ELF-1 (cell line): Measurements from ENCODE around the gene TLR2.
A peak's percentile ranks its signal among the peaks of the same experiment; 100 is the strongest.

ENCODE experiments used
- DNase-seq: peaks from one replicate; pipeline ENCODE4 v3.0.0-alpha.2; 2016; ENCODE audit warnings: low read depth, low spot score

TLR2 gene

DNA sequence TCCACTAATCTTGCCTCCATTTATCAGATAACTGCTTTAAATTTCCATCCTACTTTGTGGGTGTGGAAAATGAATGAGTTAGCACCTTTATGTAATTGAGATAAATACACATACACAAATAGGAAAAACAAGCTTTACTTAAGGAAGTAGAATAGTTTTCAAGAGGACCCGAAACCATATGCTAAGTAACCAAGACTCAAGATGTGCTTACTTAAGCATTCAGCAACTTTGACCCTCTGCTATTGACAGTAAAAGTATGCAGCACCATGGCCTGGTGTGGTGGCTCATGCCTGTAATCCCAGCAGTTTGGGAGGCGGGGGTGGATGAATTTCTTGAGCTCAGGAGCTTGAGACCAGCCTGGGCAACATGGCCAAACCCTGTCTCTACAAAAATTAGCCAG lies 45.8 kb downstream of the TLR2 start:
- no peak for DNase-seq

DNA sequence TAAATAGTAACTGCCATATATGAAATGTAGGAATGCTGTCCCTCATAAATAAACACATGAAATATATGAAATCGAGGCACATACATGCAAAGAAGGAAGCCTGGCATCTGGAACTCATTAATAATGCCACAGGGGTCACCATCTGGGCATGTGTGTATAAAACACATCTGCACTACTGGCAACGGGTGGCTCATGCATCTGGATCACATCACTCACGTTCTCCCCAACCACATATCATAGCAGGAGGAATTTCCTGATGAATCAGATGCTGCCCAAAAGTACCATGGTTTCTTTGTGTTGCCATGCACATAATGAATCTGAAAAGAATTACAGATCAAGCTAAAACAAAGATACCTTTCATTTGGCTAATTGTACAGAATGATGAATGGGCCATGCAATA lies 47.2 kb downstream of the TLR2 start:
- no peak for DNase-seq

DNA sequence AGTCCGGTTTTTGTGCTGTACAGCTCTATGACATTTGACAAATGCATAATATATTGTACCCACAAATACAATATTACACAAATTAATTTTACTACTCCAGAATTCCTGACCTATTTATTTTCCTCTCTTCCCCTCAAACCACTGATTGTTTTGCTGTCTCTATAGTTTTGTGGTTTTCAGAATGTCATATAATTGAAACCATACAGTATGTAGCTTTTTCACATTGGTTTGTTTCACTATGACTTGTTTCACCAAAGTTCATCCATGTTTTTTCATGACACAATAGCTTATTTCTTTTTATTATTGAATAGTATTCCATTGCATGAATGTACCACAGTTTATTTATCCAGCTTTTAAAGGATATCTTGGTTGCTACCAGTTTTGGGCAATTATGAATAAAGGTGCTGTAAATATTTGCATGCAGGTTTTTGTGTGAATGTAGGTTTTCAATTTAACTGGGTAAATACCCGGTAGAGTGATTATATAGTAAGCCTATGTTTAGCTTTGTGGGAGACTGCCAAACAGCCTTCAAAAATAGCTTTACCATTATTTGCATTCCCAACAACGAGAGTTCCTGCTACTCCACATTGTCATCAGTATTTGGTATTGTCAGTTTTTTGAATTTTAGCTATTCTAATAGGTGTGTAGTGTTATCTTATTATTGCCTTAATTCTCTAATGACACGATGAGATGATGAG lies 49.8 kb downstream of the TLR2 start:
- DNase-seq: no peak

DNA sequence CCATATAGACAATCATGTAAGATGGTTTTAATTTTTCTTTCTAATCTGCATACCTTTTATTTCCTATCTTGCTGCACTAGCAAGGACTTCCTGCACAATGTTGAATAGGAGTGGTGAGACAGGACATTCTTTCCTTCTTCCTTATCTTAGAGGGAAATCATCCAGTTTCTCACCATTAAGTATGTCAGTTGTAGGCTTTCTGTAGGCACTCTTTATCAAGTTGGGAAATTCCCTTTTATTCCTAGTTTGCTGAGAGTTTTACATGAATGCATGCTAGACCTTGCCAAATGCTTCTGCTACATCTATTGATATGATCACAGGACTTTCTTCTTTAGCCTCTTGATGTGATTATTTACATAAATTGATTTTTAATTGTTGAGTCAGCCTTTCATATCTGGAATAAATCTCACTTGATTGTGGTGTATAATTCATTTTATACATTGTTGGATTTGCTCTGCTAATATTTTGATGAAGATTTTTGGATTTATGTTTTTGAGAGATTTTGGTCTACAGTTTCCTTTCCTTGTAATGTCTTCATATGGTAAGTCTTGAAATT lies 51.9 kb downstream of the TLR2 start:
- no peak for DNase-seq

DNA sequence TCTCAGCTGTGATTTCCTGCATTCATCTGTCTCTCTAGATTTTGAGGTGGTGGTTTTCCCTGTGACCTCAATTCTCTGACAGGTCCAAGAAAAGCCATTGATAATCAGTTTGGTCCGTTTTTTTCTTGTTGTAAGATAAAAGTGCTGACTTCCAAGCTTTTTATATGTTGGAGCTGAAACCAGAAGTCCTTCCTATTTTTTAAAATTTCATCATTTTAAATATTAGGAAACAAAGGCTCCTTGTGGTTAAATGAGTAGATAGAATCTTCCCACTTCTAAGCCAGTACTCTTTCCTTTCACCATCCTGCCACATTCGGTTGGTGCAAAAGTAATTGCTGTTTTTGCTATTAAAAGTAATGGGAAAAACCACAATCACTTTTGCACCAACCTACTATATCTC lies 57.5 kb downstream of the TLR2 start:
- DNase-seq: no peak

DNA sequence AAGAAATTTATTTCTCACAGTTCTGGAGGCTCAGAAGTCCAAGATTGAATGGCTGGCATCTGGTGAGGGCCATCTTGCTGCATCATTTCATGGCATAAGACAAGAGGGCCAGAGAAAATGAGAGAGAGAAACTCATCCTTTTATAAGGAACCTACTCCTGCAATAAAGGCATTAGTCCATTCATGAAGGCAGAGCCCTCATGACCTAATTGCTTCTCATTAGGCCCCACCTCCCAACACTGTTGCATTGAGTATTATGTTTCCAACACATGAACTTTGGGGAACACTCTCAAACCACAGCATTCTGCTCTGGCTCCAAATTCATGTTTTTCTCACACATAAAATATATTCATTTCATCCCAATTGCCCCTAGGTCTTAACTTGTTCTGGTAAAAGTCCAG lies 61.6 kb downstream of the TLR2 start:
- no peak for DNase-seq

DNA sequence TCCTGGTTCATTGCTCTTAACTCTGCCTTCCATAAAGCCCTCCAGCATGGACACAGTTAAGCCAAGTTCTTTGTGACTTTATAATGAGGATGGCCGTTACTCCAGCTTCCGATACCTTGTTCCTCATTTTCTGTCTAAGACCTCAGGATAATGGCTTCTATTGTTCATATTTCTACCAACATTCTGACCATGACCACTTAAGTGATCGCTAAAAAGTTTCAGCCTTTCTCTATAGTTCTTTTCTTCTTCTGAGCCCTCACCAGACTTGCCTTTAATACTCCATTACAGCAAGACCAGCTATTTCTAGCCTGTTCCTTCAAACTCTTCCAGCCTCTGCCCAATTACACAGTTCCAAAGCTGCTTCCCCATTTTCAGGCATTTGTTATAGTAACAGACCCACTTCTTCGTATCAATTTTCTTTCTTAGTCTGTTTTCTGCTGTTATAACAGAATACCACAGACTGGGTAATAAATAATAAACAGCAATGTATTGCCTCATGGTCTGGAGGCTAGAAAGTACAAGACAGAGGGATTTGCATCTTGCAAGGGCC lies 63.4 kb downstream of the TLR2 start:
- DNase-seq: no peak

DNA sequence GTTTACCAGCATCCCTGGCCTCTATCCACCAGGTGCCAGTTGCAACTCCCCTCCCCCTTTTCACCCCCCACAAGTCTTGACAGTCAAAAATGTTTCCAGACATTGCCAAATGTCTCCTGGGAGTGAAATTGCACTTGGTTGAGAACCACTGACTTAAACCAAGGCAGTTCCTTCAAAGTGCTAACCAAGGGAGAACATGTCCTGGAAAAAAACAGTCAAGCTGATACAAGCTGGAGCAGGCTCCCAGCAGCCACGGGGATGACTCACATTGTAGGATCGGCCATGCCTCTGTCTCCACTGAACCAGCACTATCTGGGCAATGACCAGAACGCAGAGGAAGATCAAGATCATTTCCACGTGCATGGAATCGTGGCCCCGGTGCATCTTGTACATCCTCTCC lies 64.3 kb downstream of the TLR2 start:
- DNase-seq: peak; percentile 36

DNA sequence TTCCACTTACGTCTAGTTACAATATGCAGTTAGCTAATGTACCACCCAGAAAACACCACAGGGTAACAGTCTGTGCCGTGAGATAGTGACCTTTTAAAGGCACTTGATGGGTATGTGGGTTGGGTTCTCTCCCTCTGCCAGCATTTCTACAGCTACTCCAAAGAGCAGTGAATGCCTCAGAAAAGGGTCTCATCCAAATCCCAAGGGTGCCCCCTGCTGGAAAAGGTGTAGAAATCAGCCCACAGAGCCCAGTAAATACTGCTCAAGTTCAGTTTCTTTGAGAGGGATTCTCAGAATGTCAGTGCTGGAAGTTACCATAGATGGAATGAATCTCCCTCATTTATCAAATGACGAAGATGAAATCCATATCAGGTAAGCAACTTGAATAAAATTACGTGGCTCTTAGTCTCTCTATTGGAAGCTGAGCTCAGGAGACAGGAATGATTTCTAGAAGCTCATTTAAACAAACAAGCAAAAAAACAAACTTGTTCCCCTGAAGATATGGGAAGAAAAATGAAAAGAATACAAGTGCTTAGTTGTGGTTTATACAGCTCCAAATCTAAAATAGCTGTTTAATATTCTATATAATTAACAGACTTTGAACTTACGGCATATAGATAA lies 66.2 kb downstream of the TLR2 start:
- DNase-seq: peak; percentile 79

DNA sequence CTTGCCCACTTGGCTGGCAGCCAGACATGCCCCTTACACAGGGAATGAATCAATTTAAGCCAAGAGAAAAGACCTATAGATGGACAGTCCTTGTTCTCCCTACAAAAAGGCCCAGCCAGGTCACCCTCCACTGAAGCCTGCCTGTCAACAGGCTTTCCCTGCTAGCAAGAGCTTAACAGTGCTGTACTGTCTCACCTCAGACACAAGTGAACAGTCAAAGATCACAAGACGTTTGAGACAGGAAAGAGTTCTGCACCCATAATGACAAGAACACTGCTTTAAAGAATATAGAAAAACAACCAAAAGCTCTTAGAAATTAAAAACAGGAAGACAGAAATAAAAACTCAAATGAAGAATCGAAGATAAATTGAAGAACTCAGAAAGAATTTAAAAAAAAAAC lies 71.1 kb downstream of the TLR2 start:
- DNase-seq: no peak
